Calu3 (cell line): Measurements from ENCODE around the gene ARID5B. TPM values are rescaled to one million over a fixed set of nuclear protein-coding genes. Genes with fewer than 3 reads are reported as not detected.

ENCODE experiments used
- Bru-seq: library from RNA; stranded (reverse); fragments of 400-500 nt; gene quantifications from one replicate; lab custom pipeline; 2021; lab: Mats Ljungman, UMichigan
- BruChase-seq, 2 experiments: library from RNA; stranded (reverse); fragments of 400-500 nt; gene quantifications; one replicate each; lab custom pipeline; 2021; lab: Mats Ljungman, UMichigan
- BruUV-seq: library from RNA; stranded (reverse); fragments of 400-500 nt; replicated peaks from 2 replicates; lab custom pipeline; 2021; lab: Mats Ljungman, UMichigan
- CTCF ChIA-PET: fragments of 300-600 bp; sonication (Branson Sonifier 250); formaldehyde crosslinking; loops from one replicate; lab custom pipeline; 2022; ENCODE audit warnings: antibody characterized with exemption; lab: Charles Lee
- DNase-seq: peaks from one replicate; pipeline ENCODE4 v3.0.0; 2022
- H3K27ac Mint-ChIP-seq: one replicate; pipeline ENCODE4 v1.8.0; 2022; ENCODE audit warnings: mixed read lengths; ENCODE audit not compliant: unreplicated experiment
- H3K27me3 Mint-ChIP-seq: one replicate; pipeline ENCODE4 v1.8.0; 2022; ENCODE audit warnings: mixed read lengths; ENCODE audit not compliant: unreplicated experiment
- H3K36me3 Mint-ChIP-seq: one replicate; pipeline ENCODE4 v1.8.0; 2022; ENCODE audit warnings: mild to moderate bottlenecking, moderate library complexity, mixed read lengths; ENCODE audit not compliant: insufficient read depth, unreplicated experiment
- H3K4me1 Mint-ChIP-seq: one replicate; pipeline ENCODE4 v1.8.0; 2022; ENCODE audit warnings: mild to moderate bottlenecking, low read depth, mixed read lengths; ENCODE audit not compliant: unreplicated experiment
- H3K4me3 Mint-ChIP-seq: one replicate; pipeline ENCODE4 v1.8.0; 2022; ENCODE audit warnings: mild to moderate bottlenecking, low read depth, moderate library complexity, mixed read lengths; ENCODE audit not compliant: unreplicated experiment
- H3K9me3 Mint-ChIP-seq: one replicate; pipeline ENCODE4 v1.8.0; 2022; ENCODE audit warnings: low read depth, mixed read lengths; ENCODE audit not compliant: unreplicated experiment
- intact Hi-C: fragments of 100-400 bp; cut with micrococcal nuclease; formaldehyde crosslinking; loops from one replicate; pipeline ENCODE4 v1.10.0; 2022; ENCODE audit not compliant: unreplicated experiment
- long read RNA-seq: library from polyadenylated mRNA; stranded (forward); transcript quantifications from one replicate; pipeline ENCODE4 v2.0.0, GENCODE V29; 2022
- total RNA-seq: library from RNA; stranded (reverse); gene quantifications from 2 replicates; pipeline ENCODE4 v1.2.3, GENCODE V29; 2022
- TF ChIP-seq, protein P1 (sequence below): fragments of 200-600 bp; IDR thresholded peaks from one replicate; pipeline ENCODE4 v1.8.0; 2022; ENCODE audit warnings: antibody characterized with exemption; ENCODE audit not compliant: unreplicated experiment

ARID5B gene
- 9.5 and 10.0 TPM in 2 replicates for total RNA-seq
- Bru-seq, nascent RNA: percentile 72 among the genes with signal in this experiment
- percentile 47 among the genes with signal in this experiment for BruChase-seq, experiment 1, labeled RNA remaining after a 6-hour chase
- percentile 53 among the genes with signal in this experiment for BruChase-seq, experiment 2, labeled RNA remaining after a 2-hour chase
- long read RNA-seq, partial matches to known transcripts: 1 of 2 reads
- long read RNA-seq, other reads (novel, unspliced or antisense): 0 of 2 reads

- peak within 1 kb of the TSS; percentile 79 for H3K4me3 Mint-ChIP-seq
- TF ChIP-seq, protein P1, sequence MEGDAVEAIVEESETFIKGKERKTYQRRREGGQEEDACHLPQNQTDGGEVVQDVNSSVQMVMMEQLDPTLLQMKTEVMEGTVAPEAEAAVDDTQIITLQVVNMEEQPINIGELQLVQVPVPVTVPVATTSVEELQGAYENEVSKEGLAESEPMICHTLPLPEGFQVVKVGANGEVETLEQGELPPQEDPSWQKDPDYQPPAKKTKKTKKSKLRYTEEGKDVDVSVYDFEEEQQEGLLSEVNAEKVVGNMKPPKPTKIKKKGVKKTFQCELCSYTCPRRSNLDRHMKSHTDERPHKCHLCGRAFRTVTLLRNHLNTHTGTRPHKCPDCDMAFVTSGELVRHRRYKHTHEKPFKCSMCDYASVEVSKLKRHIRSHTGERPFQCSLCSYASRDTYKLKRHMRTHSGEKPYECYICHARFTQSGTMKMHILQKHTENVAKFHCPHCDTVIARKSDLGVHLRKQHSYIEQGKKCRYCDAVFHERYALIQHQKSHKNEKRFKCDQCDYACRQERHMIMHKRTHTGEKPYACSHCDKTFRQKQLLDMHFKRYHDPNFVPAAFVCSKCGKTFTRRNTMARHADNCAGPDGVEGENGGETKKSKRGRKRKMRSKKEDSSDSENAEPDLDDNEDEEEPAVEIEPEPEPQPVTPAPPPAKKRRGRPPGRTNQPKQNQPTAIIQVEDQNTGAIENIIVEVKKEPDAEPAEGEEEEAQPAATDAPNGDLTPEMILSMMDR: no peak
- CTCF ChIA-PET: interaction anchor here (0.7 to 1.3 kb wide), 4 partner anchors 9 to 148 kb away, joined by 3 to 4 read pairs (median 4); no protein-coding TSS in a partner anchor
- no peaks in the 10 kb centered on the region for H3K9me3 Mint-ChIP-seq
- intact Hi-C loops: loop anchor here (1.0 to 5.0 kb wide), 6 partner anchors 64 to 481 kb away; no protein-coding TSS in a partner anchor
- BruUV-seq: no TSS peak
- peak; percentile 67 for DNase-seq
- no peaks in the 10 kb centered on the region for H3K27me3 Mint-ChIP-seq
- H3K4me1 Mint-ChIP-seq: peaks cover 49% of the 10 kb centered on the region
- peaks cover 57% of the 10 kb centered on the region for H3K36me3 Mint-ChIP-seq
- peak within 1 kb of the TSS; percentile 77 for H3K27ac Mint-ChIP-seq
Measured at GRCh38 chr10:61900829-61901792, at the start of gene ARID5B. Gene ARID5B (plus strand): TSS chr10:61901699. CDS start chr10:61901710, 11 bp downstream.

DNA sequence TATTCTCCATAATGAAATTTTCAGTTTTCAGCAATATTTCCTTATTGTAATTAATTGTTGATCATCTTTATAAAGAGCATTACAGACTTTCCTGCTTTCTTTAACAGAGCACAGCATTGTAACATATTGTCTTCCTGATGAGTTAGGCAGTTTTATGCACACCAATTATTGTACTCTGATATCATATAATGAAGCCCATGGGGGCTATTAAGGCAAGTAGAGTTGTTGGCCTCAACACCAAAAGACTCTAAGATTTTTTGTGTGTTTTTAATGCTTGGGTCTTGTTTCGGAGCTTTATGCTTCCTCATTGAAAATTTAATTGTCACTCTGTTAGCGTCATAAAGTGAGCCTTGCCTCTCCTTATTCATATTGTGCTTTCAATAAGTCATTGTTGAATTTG, 49.2 kb upstream of the ARID5B start:
- no peak overlapping the region for H3K27ac Mint-ChIP-seq

GRCh38 chr10:61855771-61856170, 45.7 kb upstream of the ARID5B start:
- no peak overlapping the region for H3K4me3 Mint-ChIP-seq
- H3K36me3 Mint-ChIP-seq: no peaks in the 10 kb centered on the region
- BruUV-seq: no TSS peak
- peaks cover 34% of the 10 kb centered on the region for H3K27me3 Mint-ChIP-seq
- intact Hi-C loops: no loop called here
- DNase-seq: no peak
- no peaks in the 10 kb centered on the region for H3K4me1 Mint-ChIP-seq
- no peaks in the 10 kb centered on the region for H3K9me3 Mint-ChIP-seq
- TF ChIP-seq, protein P1: no peak
- H3K27ac Mint-ChIP-seq: no peak overlapping the region
- CTCF ChIA-PET: no interaction called here

More for the DNA sequence above, 49.2 kb upstream of the ARID5B start:
- intact Hi-C loops: no loop called here
- no peak for DNase-seq
- Mint-ChIP-seq H3K27me3 (peaks cover 15% of the 10 kb centered on the region), H3K36me3 (no peaks in the 10 kb centered on the region), H3K9me3 (no peaks in the 10 kb centered on the region), H3K4me3 (no peak overlapping the region), H3K4me1 (no peaks in the 10 kb centered on the region)
- no TSS peak for BruUV-seq
- TF ChIP-seq, protein P1: no peak
- CTCF ChIA-PET: interaction anchor here (0.7 kb wide), 1 partner anchor 51 kb away, joined by 6 read pairs; no protein-coding TSS in a partner anchor

DNA sequence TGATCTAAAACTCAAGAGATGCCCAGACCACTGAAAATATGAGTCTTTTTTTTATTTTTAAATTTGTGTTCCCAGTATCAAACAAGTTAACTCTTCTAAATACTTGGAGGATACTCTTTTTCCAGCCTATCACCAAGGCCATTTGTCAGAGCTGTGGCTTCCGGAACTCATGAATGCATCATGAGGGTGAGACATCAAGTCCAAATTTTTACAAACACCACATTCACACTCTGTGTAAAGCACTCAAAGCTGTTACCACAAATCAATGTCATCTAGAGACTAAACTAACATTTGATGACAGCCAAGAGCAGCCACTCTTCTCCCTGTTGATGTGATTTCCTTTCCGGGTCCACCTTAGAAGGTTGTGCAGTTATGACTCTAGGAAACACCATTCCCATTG, 43.8 kb upstream of the ARID5B start:
- Mint-ChIP-seq H3K36me3 (no peaks in the 10 kb centered on the region), H3K4me1 (peaks cover 7% of the 10 kb centered on the region), H3K4me3 (no peak overlapping the region), H3K27me3 (peaks cover 44% of the 10 kb centered on the region), H3K27ac (no peak overlapping the region), H3K9me3 (no peaks in the 10 kb centered on the region)
- no TSS peak for BruUV-seq
- TF ChIP-seq, protein P1: no peak
- CTCF ChIA-PET: no interaction called here
- DNase-seq: no peak
- intact Hi-C loops: no loop called here
